ENCODE data around the gene GXYLT1.

GXYLT1 gene

DNA sequence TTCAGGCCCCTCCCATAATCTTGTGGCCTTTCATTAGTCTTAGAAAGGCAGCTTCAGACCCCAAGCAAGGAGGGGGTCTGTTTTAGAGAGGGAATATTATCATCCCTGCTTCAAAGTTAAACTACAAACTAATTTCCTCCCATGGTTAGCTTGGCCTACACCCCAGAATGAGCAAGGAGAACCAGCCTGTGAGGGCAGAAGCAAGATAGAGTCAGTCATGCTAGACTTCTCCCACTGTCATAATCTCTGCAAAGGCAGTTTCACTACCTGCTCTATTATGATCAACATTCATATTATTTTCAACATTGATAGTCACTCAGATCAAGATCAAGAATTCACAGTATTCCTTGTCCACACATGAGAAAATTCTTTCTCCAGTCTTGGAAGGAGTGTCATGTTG is 105.1 kb downstream of the GXYLT1 start:
- Histone ChIP-seq H3K9me3 (ENCODE audit: control insufficient read depth in 1 of 2, low read length in 2 of 2) (peaks cover 0 to 8% of the 10 kb centered on the region in 2 donors), H3K36me3 (ENCODE audit: control insufficient read depth in 1 of 2, insufficient read depth in 2 of 2, low read length in 2 of 2) (no peaks in the 10 kb centered on the region), H3K4me1 (ENCODE audit: control insufficient read depth in 1 of 2, insufficient read depth in 2 of 2, low read length in 2 of 2) (no peaks in the 10 kb centered on the region), H3K27ac (ENCODE audit: low read length) (no peak overlapping the region), H3K27me3 (ENCODE audit: low read depth, low read length) (no peaks in the 10 kb centered on the region), H3K4me3 (ENCODE audit: low read depth in 1 of 2, low read length in 2 of 2) (no peak overlapping the region)

DNA sequence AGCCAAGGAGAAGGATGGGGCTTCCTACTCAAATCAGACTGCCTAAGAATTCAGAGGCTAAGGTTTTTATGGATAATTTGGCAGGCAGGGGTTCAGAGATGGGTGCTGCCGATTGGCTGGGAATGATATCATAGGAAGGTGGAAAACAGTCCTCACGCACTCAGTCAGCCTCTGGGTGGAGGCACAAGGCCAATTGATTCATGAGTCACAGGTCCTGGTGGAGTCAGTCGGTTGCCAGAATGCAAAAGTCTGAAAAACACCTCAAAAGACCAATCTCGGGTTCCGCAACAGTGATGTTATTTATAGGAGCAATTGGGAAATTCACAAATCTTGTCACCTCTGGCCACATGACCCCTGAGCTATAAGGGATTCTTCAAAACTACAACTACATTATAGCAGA is 105.5 kb downstream of the GXYLT1 start:
- H3K4me3 ChIP-seq (ENCODE audit: low read depth in 1 of 2, low read length in 2 of 2) = no peak overlapping the region

GRCh38 chr12:42031847-42032564 is 112.7 kb downstream of the GXYLT1 start:
- Histone ChIP-seq H3K4me3 (ENCODE audit: low read depth in 1 of 2, low read length in 2 of 2) (no peak overlapping the region), H3K27ac (ENCODE audit: low read length) (no peak overlapping the region), H3K9me3 (ENCODE audit: control insufficient read depth in 1 of 2, low read length in 2 of 2) (peaks cover 0 to 8% of the 10 kb centered on the region in 2 donors), H3K27me3 (ENCODE audit: low read depth, low read length) (no peaks in the 10 kb centered on the region), H3K36me3 (ENCODE audit: control insufficient read depth in 1 of 2, insufficient read depth in 2 of 2, low read length in 2 of 2) (no peaks in the 10 kb centered on the region), H3K4me1 (ENCODE audit: control insufficient read depth in 1 of 2, insufficient read depth in 2 of 2, low read length in 2 of 2) (no peaks in the 10 kb centered on the region)

More for the DNA sequence above, 105.5 kb downstream of the GXYLT1 start:
- peaks cover 0 to 8% of the 10 kb centered on the region in 2 donors for H3K9me3 ChIP-seq (ENCODE audit: control insufficient read depth in 1 of 2, low read length in 2 of 2)
- no peaks in the 10 kb centered on the region for H3K27me3 ChIP-seq (ENCODE audit: low read depth, low read length)
- no peaks in the 10 kb centered on the region for H3K4me1 ChIP-seq (ENCODE audit: control insufficient read depth in 1 of 2, insufficient read depth in 2 of 2, low read length in 2 of 2)
- H3K27ac ChIP-seq (ENCODE audit: low read length) = no peak overlapping the region
- no peaks in the 10 kb centered on the region for H3K36me3 ChIP-seq (ENCODE audit: control insufficient read depth in 1 of 2, insufficient read depth in 2 of 2, low read length in 2 of 2)

Data from muscle layer of duodenum (tissue), 2 donors.